ENCODE data around the gene ZNF460. TPM values are rescaled to one million over a fixed set of nuclear protein-coding genes. Genes with fewer than 3 reads are reported as not detected.

The ZNF460 gene
- total and polyA plus RNA-seq, 2 of the 13 experiments (the other 11 are each of a cell fraction or from before 2014, with no cell fraction given): 14.5 to 44.8 TPM

DNA sequence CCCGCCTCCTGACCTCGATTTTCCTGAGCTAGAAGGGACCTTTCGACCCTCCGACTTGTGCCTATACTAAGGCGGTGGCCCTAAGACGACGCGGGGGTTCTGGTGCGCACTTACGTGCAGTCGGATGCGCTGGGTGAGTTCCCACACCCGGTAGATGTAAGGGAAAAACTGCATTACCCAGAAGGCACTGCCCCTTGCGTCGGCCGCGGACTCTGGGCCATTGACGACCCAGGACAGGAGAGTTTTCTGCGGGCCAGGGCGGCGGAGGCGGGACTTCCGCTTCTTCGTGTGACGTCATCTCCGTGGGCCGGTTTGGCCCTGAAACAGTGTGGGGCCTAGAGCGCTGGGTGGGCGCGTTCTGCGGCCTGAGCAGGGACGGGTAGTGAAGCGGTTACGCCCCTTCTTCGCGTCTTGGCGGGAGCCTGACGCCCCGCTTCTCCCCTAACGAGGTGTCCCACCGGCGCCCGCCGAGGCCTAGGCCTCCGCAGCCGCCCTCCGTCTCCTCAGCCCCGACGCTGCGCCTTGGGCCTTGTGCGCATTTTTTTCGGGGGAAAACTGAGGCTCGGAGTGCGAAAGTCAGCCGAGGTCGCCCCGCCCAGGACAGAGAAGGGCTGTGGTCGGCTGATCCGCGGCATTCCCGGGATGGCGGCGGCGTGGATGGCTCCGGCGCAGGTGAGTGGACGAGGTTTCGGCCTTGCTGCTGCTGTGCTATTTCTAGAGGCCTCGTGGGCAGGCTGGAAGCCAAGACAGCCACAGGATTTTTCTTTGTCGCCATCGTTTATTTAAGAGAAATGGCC, at the start of gene ZNF460 (continued):
- TF ChIP-seq ZNF761 (CRISPR knock-in tag; conservative IDR thresholded peaks at IDR 0.05): no peak
- TF ChIP-seq YEATS4 (CRISPR knock-in tag; IDR thresholded peaks at IDR 0.05; ENCODE audit: borderline replicate concordance): peak; percentile 47; the same call in 1 of the 2 replicates
- peak; percentile 13 for TF ChIP-seq SKI (IDR thresholded peaks at IDR 0.05; ENCODE audit: partially characterized antibody)
- TF ChIP-seq, protein P1, sequence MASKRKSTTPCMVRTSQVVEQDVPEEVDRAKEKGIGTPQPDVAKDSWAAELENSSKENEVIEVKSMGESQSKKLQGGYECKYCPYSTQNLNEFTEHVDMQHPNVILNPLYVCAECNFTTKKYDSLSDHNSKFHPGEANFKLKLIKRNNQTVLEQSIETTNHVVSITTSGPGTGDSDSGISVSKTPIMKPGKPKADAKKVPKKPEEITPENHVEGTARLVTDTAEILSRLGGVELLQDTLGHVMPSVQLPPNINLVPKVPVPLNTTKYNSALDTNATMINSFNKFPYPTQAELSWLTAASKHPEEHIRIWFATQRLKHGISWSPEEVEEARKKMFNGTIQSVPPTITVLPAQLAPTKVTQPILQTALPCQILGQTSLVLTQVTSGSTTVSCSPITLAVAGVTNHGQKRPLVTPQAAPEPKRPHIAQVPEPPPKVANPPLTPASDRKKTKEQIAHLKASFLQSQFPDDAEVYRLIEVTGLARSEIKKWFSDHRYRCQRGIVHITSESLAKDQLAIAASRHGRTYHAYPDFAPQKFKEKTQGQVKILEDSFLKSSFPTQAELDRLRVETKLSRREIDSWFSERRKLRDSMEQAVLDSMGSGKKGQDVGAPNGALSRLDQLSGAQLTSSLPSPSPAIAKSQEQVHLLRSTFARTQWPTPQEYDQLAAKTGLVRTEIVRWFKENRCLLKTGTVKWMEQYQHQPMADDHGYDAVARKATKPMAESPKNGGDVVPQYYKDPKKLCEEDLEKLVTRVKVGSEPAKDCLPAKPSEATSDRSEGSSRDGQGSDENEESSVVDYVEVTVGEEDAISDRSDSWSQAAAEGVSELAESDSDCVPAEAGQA (IDR thresholded peaks at IDR 0.05; ENCODE audit: low read depth): peak; percentile 83
- TF ChIP-seq, protein P1 (CRISPR knock-in tag; IDR thresholded peaks at IDR 0.05; ENCODE audit: borderline replicate concordance): no peak; the same call in none of the 2 replicates
- TF ChIP-seq FOXK1 (CRISPR knock-in tag; IDR thresholded peaks at IDR 0.05; ENCODE audit: borderline replicate concordance, low read depth): peak; percentile 80; the same call in 1 of the 2 replicates
- 0 out of 2 replicates have a peak, but pooled peaks have one; percentile 52 for TF ChIP-seq MEIS1 (CRISPR knock-in tag; IDR thresholded peaks at IDR 0.05; ENCODE audit: borderline replicate concordance)
- TF ChIP-seq ZNF317 (CRISPR knock-in tag; IDR thresholded peaks at IDR 0.05): peak; percentile 40; the same call in 1 of the 2 replicates
- TF ChIP-seq, protein P2, sequence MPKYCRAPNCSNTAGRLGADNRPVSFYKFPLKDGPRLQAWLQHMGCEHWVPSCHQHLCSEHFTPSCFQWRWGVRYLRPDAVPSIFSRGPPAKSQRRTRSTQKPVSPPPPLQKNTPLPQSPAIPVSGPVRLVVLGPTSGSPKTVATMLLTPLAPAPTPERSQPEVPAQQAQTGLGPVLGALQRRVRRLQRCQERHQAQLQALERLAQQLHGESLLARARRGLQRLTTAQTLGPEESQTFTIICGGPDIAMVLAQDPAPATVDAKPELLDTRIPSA (CRISPR knock-in tag; IDR thresholded peaks at IDR 0.05; ENCODE audit: borderline replicate concordance): no peak
- TF ChIP-seq, protein P3, sequence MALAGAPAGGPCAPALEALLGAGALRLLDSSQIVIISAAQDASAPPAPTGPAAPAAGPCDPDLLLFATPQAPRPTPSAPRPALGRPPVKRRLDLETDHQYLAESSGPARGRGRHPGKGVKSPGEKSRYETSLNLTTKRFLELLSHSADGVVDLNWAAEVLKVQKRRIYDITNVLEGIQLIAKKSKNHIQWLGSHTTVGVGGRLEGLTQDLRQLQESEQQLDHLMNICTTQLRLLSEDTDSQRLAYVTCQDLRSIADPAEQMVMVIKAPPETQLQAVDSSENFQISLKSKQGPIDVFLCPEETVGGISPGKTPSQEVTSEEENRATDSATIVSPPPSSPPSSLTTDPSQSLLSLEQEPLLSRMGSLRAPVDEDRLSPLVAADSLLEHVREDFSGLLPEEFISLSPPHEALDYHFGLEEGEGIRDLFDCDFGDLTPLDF (CRISPR knock-in tag; IDR thresholded peaks at IDR 0.05): peak; percentile 55; the same call in 1 of the 2 replicates
- no peak; the same call in 1 of the 2 replicates for TF ChIP-seq ZNF468 (CRISPR knock-in tag; IDR thresholded peaks at IDR 0.05)
- peak; percentile 19; the same call in 1 of the 2 replicates for TF ChIP-seq SAFB2 (CRISPR knock-in tag; IDR thresholded peaks at IDR 0.05; ENCODE audit: borderline replicate concordance, low read depth)
- TF ChIP-seq ZNF782 (CRISPR knock-in tag; IDR thresholded peaks at IDR 0.05; ENCODE audit: borderline replicate concordance): no peak; the same call in 1 of the 2 replicates
- TF ChIP-seq, protein P4, sequence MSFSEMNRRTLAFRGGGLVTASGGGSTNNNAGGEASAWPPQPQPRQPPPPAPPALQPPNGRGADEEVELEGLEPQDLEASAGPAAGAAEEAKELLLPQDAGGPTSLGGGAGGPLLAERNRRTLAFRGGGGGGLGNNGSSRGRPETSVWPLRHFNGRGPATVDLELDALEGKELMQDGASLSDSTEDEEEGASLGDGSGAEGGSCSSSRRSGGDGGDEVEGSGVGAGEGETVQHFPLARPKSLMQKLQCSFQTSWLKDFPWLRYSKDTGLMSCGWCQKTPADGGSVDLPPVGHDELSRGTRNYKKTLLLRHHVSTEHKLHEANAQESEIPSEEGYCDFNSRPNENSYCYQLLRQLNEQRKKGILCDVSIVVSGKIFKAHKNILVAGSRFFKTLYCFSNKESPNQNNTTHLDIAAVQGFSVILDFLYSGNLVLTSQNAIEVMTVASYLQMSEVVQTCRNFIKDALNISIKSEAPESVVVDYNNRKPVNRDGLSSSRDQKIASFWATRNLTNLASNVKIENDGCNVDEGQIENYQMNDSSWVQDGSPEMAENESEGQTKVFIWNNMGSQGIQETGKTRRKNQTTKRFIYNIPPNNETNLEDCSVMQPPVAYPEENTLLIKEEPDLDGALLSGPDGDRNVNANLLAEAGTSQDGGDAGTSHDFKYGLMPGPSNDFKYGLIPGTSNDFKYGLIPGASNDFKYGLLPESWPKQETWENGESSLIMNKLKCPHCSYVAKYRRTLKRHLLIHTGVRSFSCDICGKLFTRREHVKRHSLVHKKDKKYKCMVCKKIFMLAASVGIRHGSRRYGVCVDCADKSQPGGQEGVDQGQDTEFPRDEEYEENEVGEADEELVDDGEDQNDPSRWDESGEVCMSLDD (CRISPR knock-in tag; IDR thresholded peaks at IDR 0.05; ENCODE audit: borderline replicate concordance): no peak
- 0 out of 2 replicates have a peak, but pooled peaks have one; percentile 34 for TF ChIP-seq SMAD1 (CRISPR knock-in tag; IDR thresholded peaks at IDR 0.05; ENCODE audit: borderline replicate concordance, low read depth)
- no peak; the same call in none of the 2 replicates for TF ChIP-seq AHR (CRISPR knock-in tag; IDR thresholded peaks at IDR 0.05)
- peak; percentile 40 for TF ChIP-seq RXRB (CRISPR knock-in tag; IDR thresholded peaks at IDR 0.05; ENCODE audit: borderline replicate concordance)
